Stomach (tissue), 9 donors: ENCODE results near the gene CD82. TPM values are rescaled to one million over a fixed set of nuclear protein-coding genes. Genes with fewer than 3 reads are reported as not detected.

Experiments
- DNase-seq, 2 donors: peaks; one replicate each; pipeline versions ENCODE4 v3.0.0 to v3.0.0-alpha.2; 2013 to 2019
- H3K27ac ChIP-seq, 5 donors: fragments of 200-600 bp in 4 of 5; sonication (generic) in 4 of 5; one replicate each; pipeline ENCODE4 v1.5.1; 2013 to 2019; ENCODE audit warnings: mild to moderate bottlenecking in 1 of 5, moderate library complexity in 1 of 5
- H3K27me3 ChIP-seq, 3 donors: fragments of 200-600 bp; sonication (generic); one replicate each; pipeline ENCODE4 v1.5.1; 2017 to 2019; ENCODE audit warnings: mixed run types in 1 of 3
- H3K36me3 ChIP-seq, 4 donors: fragments of 200-600 bp; sonication (generic); 1 replicate in 3 of 4; 2 replicates in 1 of 4; pipeline ENCODE4 v1.5.1; 2016 to 2019
- H3K4me1 ChIP-seq, 4 donors: fragments of 200-600 bp; sonication (generic); one replicate each; pipeline ENCODE4 v1.5.1; 2016 to 2019
- H3K4me3 ChIP-seq, 4 donors: fragments of 200-600 bp; sonication (generic) in 3 of 4; one replicate each; pipeline ENCODE4 v1.5.1; 2016 to 2019; ENCODE audit warnings: mild to moderate bottlenecking in 1 of 4
- H3K9me3 ChIP-seq, 4 donors: fragments of 200-600 bp; sonication (generic); one replicate each; pipeline ENCODE4 v1.5.1; 2016 to 2019
- EP300 ChIP-seq: sonication (generic); formaldehyde crosslinking; IDR thresholded peaks from one replicate; pipeline ENCODE4 v1.6.1; 2017; ENCODE audit warnings: antibody characterized with exemption
- POLR2A ChIP-seq, 4 donors: fragments of 450-650 bp; IDR thresholded peaks; one replicate each; pipeline ENCODE4 v1.6.1; 2016; ENCODE audit warnings: antibody characterized with exemption in 4 of 4, control low read depth in 2 of 4, mild to moderate bottlenecking in 1 of 4, moderate library complexity in 1 of 4
- POLR2AphosphoS5 ChIP-seq, 3 donors: sonication (generic); formaldehyde crosslinking; IDR thresholded peaks; one replicate each; pipeline ENCODE4 v1.6.1; 2016; ENCODE audit warnings: antibody characterized with exemption in 3 of 3
- WGBS, 5 donors: extraction: QIAGEN DNeasy Blood & Tissue Kit in 3 of 5; methylation state at CpG; one replicate each; pipeline versions ENCODE4 v1.1.5 to v1.1.7; 2013 to 2018; 5-methylcytosine and 5-hydroxymethylcytosine counted together
- intact Hi-C: fragments of 100-400 bp; cut with DNase I; formaldehyde crosslinking; loops from one replicate; pipeline ENCODE4 v1.15.1; 2023; ENCODE audit warnings: low total_unique reads
- polyA plus RNA-seq, 3 donors: library from polyadenylated mRNA; stranded (reverse); fragments of 200-250 nt; gene quantifications; one replicate each; pipeline ENCODE4 v1.2.3, GENCODE V29; 2013
- total RNA-seq, 5 donors: library from RNA; depleted of rRNA; stranded (reverse); fragments of >200 nt; gene quantifications; one replicate each; pipeline versions ENCODE4 v1.1.0 to v1.2.3, GENCODE V29; 2014 to 2016
- TF ChIP-seq, protein P1 (sequence below), 7 experiments: fragments of 450-650 bp in 4 of 7; fragments of 200-600 bp in 3 of 7; sonication (generic) in 3 of 7; IDR thresholded peaks; one replicate each; pipeline ENCODE4 v1.5.1; 2016 to 2019; ENCODE audit warnings: antibody characterized with exemption in 7 of 7, control low read depth in 2 of 7, mild to moderate bottlenecking in 1 of 7
- donor health status: healthy with polysubstance abuse.
- donor health status: Bipolar disorder and iron deficiency.
- donor health status: healthy.

Gene CD82
- total and polyA plus RNA-seq, 8 donors, result 0.58 to 54.4 (median 25.3) TPM

GRCh38 chr11:44611088-44611487, 45.6 kb downstream of the CD82 start:
- no peak for DNase-seq
- H3K27ac ChIP-seq, result peak overlapping the region in 2 of 5 donors; percentile 19 to 42
- H3K4me3 ChIP-seq, result no peak overlapping the region
- no peaks in the 10 kb centered on the region for H3K27me3 ChIP-seq
- H3K9me3 ChIP-seq, result no peaks in the 10 kb centered on the region
- TF ChIP-seq EP300 (no peak), POLR2A (IDR thresholded peaks at IDR 0.05) (no peak), POLR2AphosphoS5 (IDR thresholded peaks at IDR 0.05) (no peak)
- TF ChIP-seq, protein P1, sequence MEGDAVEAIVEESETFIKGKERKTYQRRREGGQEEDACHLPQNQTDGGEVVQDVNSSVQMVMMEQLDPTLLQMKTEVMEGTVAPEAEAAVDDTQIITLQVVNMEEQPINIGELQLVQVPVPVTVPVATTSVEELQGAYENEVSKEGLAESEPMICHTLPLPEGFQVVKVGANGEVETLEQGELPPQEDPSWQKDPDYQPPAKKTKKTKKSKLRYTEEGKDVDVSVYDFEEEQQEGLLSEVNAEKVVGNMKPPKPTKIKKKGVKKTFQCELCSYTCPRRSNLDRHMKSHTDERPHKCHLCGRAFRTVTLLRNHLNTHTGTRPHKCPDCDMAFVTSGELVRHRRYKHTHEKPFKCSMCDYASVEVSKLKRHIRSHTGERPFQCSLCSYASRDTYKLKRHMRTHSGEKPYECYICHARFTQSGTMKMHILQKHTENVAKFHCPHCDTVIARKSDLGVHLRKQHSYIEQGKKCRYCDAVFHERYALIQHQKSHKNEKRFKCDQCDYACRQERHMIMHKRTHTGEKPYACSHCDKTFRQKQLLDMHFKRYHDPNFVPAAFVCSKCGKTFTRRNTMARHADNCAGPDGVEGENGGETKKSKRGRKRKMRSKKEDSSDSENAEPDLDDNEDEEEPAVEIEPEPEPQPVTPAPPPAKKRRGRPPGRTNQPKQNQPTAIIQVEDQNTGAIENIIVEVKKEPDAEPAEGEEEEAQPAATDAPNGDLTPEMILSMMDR (IDR thresholded peaks at IDR 0.05), result no peak
- peaks cover 9 to 44% (median 39%) of the 10 kb centered on the region in 4 donors for H3K36me3 ChIP-seq
- H3K4me1 ChIP-seq, result peaks cover 22 to 85% (median 43%) of the 10 kb centered on the region in 4 donors
- WGBS, 5 donors, result 71 to 88% (median 76%) methylated on average over 6 of the region's 6 CpGs
- intact Hi-C loops, result no loop called here

GRCh38 chr11:44611687-44612434, 46.4 kb downstream of the CD82 start:
- Histone ChIP-seq H3K27ac (peak overlapping the region in 2 of 5 donors; percentile 19 to 42), H3K4me3 (no peak overlapping the region), H3K4me1 (peaks cover 22 to 84% (median 48%) of the 10 kb centered on the region in 4 donors), H3K9me3 (no peaks in the 10 kb centered on the region), H3K27me3 (no peaks in the 10 kb centered on the region), H3K36me3 (peaks cover 3 to 43% (median 34%) of the 10 kb centered on the region in 4 donors)
- WGBS, 5 donors, result 66 to 89% (median 66%) methylated on average over 3 to 7 of the region's 7 CpGs
- intact Hi-C loops, result no loop called here
- TF ChIP-seq POLR2AphosphoS5 (IDR thresholded peaks at IDR 0.05) (no peak), POLR2A (IDR thresholded peaks at IDR 0.05) (no peak), EP300 (no peak)
- TF ChIP-seq, protein P1 (IDR thresholded peaks at IDR 0.05), result no peak
- DNase-seq, result no peak

DNA sequence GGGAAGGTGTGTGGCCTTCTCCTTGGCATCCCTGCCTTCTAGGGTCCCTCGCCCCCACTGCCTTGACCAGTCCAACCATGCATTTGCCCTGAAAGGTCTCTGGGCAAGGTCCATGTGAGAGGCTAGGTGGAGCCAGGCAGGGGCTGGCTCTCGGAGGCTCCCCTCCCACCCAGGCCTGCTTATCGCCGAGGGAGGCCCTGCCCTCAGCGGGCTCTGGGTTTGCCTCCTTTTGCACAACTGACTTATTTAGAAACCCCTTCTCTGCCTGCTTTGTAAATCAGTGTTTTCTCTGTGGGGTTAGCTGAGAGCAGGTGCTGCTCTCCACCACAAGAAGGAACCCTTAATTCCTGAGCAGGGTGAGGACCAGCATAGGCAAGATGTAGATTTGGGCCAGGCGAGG, 47.7 kb downstream of the CD82 start:
- 45 to 72% (median 64%) methylated on average over 6 of the region's 6 CpGs for WGBS, 5 donors
- peaks cover 3 to 41% (median 32%) of the 10 kb centered on the region in 4 donors for H3K36me3 ChIP-seq
- H3K27ac ChIP-seq, result peak overlapping the region in 2 of 5 donors; percentile 5 to 42
- no peaks in the 10 kb centered on the region for H3K9me3 ChIP-seq
- no peaks in the 10 kb centered on the region for H3K27me3 ChIP-seq
- no peak overlapping the region for H3K4me3 ChIP-seq
- DNase-seq, result no peak
- TF ChIP-seq, protein P1 (IDR thresholded peaks at IDR 0.05), result no peak
- TF ChIP-seq EP300 (no peak), POLR2A (IDR thresholded peaks at IDR 0.05) (no peak), POLR2AphosphoS5 (IDR thresholded peaks at IDR 0.05) (no peak)
- peaks cover 21 to 75% (median 41%) of the 10 kb centered on the region in 4 donors for H3K4me1 ChIP-seq
- intact Hi-C loops, result no loop called here

GRCh38 chr11:44614281-44614775, 48.9 kb downstream of the CD82 start:
- H3K27me3 ChIP-seq, result no peaks in the 10 kb centered on the region
- H3K4me3 ChIP-seq, result no peak overlapping the region
- peaks cover 11 to 63% (median 31%) of the 10 kb centered on the region in 4 donors for H3K4me1 ChIP-seq
- intact Hi-C loops, result no loop called here
- no peak overlapping the region for H3K27ac ChIP-seq
- TF ChIP-seq, protein P1 (IDR thresholded peaks at IDR 0.05), result no peak
- no peak for TF ChIP-seq EP300
- no peak for TF ChIP-seq POLR2AphosphoS5 (IDR thresholded peaks at IDR 0.05)
- TF ChIP-seq POLR2A (IDR thresholded peaks at IDR 0.05), result no peak
- peaks cover 3 to 49% (median 41%) of the 10 kb centered on the region in 4 donors for H3K36me3 ChIP-seq
- WGBS, 5 donors, result 86 to 91% (median 88%) methylated on average over 7 of the region's 7 CpGs
- no peaks in the 10 kb centered on the region for H3K9me3 ChIP-seq
- DNase-seq, result no peak
